Measurements from ENCODE around the gene MRM2.

Gene MRM2

GRCh38 chr7:2199528-2199927, 42.5 kb downstream of the MRM2 start:
- H3K36me3 ChIP-seq (ENCODE audit: insufficient read depth, low read length) = peaks cover 22% of the 10 kb centered on the region
- H3K4me3 ChIP-seq (ENCODE audit: low read length) = no peak overlapping the region
- no peak overlapping the region for H2AFZ ChIP-seq (ENCODE audit: low read depth, low read length)

GRCh38 chr7:2198760-2199159, 43.2 kb downstream of the MRM2 start:
- no peaks in the 10 kb centered on the region for H3K27me3 ChIP-seq (ENCODE audit: insufficient read depth, low read length)
- H3K4me3 ChIP-seq (ENCODE audit: low read length) = no peak overlapping the region
- H3K9me3 ChIP-seq (ENCODE audit: low read length) = peaks cover 11% of the 10 kb centered on the region
- peaks cover 9% of the 10 kb centered on the region for H3K4me1 ChIP-seq (ENCODE audit: insufficient read depth, low read length)
- peaks cover 22% of the 10 kb centered on the region for H3K36me3 ChIP-seq (ENCODE audit: insufficient read depth, low read length)
- no peak overlapping the region for H2AFZ ChIP-seq (ENCODE audit: low read depth, low read length)

More at GRCh38 chr7:2199528-2199927, 42.5 kb downstream of the MRM2 start:
- Histone ChIP-seq H3K4me1 (ENCODE audit: insufficient read depth, low read length) (peaks cover 17% of the 10 kb centered on the region), H3K9me3 (ENCODE audit: low read length) (peaks cover 11% of the 10 kb centered on the region), H3K27me3 (ENCODE audit: insufficient read depth, low read length) (no peaks in the 10 kb centered on the region)

- Histone ChIP-seq H3K27me3 (ENCODE audit: insufficient read depth, low read length) (no peaks in the 10 kb centered on the region), H3K4me3 (ENCODE audit: low read length) (no peak overlapping the region), H3K9me3 (ENCODE audit: low read length) (peaks cover 11% of the 10 kb centered on the region), H3K36me3 (ENCODE audit: insufficient read depth, low read length) (peaks cover 22% of the 10 kb centered on the region), H2AFZ (ENCODE audit: low read depth, low read length) (no peak overlapping the region), H3K4me1 (ENCODE audit: insufficient read depth, low read length) (peaks cover 4% of the 10 kb centered on the region)
Measured at GRCh38 chr7:2198206-2198605, 43.8 kb downstream of the MRM2 start.

- H2AFZ ChIP-seq (ENCODE audit: low read depth, low read length) = no peak overlapping the region
- no peaks in the 10 kb centered on the region for H3K27me3 ChIP-seq (ENCODE audit: insufficient read depth, low read length)
- H3K4me3 ChIP-seq (ENCODE audit: low read length) = no peak overlapping the region
- no peaks in the 10 kb centered on the region for H3K4me1 ChIP-seq (ENCODE audit: insufficient read depth, low read length)
- H3K36me3 ChIP-seq (ENCODE audit: insufficient read depth, low read length) = peaks cover 22% of the 10 kb centered on the region
- H3K9me3 ChIP-seq (ENCODE audit: low read length) = peaks cover 11% of the 10 kb centered on the region
Measured at GRCh38 chr7:2197436-2198155, 44.4 kb downstream of the MRM2 start.

- Histone ChIP-seq H2AFZ (ENCODE audit: low read depth, low read length) (no peak overlapping the region), H3K4me1 (ENCODE audit: insufficient read depth, low read length) (no peaks in the 10 kb centered on the region), H3K27me3 (ENCODE audit: insufficient read depth, low read length) (no peaks in the 10 kb centered on the region), H3K9me3 (ENCODE audit: low read length) (peaks cover 11% of the 10 kb centered on the region), H3K4me3 (ENCODE audit: low read length) (no peak overlapping the region), H3K36me3 (ENCODE audit: insufficient read depth, low read length) (peaks cover 22% of the 10 kb centered on the region)
Measured at GRCh38 chr7:2196381-2197378, 45.3 kb downstream of the MRM2 start.

- peaks cover 22% of the 10 kb centered on the region for H3K36me3 ChIP-seq (ENCODE audit: insufficient read depth, low read length)
- peaks cover 11% of the 10 kb centered on the region for H3K9me3 ChIP-seq (ENCODE audit: low read length)
- no peaks in the 10 kb centered on the region for H3K27me3 ChIP-seq (ENCODE audit: insufficient read depth, low read length)
- no peaks in the 10 kb centered on the region for H3K4me1 ChIP-seq (ENCODE audit: insufficient read depth, low read length)
- H3K4me3 ChIP-seq (ENCODE audit: low read length) = no peak overlapping the region
- no peak overlapping the region for H2AFZ ChIP-seq (ENCODE audit: low read depth, low read length)
Measured at GRCh38 chr7:2195400-2196246, 46.4 kb downstream of the MRM2 start.

GRCh38 chr7:2193575-2194305, 48.3 kb downstream of the MRM2 start:
- Histone ChIP-seq H3K36me3 (ENCODE audit: insufficient read depth, low read length) (peaks cover 13% of the 10 kb centered on the region), H3K27me3 (ENCODE audit: insufficient read depth, low read length) (no peaks in the 10 kb centered on the region), H3K4me1 (ENCODE audit: insufficient read depth, low read length) (no peaks in the 10 kb centered on the region), H2AFZ (ENCODE audit: low read depth, low read length) (no peak overlapping the region), H3K9me3 (ENCODE audit: low read length) (peaks cover 19% of the 10 kb centered on the region), H3K4me3 (ENCODE audit: low read length) (no peak overlapping the region)

- Histone ChIP-seq H3K36me3 (ENCODE audit: insufficient read depth, low read length) (peaks cover 13% of the 10 kb centered on the region), H3K4me3 (ENCODE audit: low read length) (no peak overlapping the region), H3K4me1 (ENCODE audit: insufficient read depth, low read length) (no peaks in the 10 kb centered on the region), H2AFZ (ENCODE audit: low read depth, low read length) (no peak overlapping the region), H3K9me3 (ENCODE audit: low read length) (peaks cover 22% of the 10 kb centered on the region), H3K27me3 (ENCODE audit: insufficient read depth, low read length) (no peaks in the 10 kb centered on the region)
Measured at GRCh38 chr7:2192831-2193534, 49.0 kb downstream of the MRM2 start.

- Histone ChIP-seq H3K36me3 (ENCODE audit: insufficient read depth, low read length) (peaks cover 9% of the 10 kb centered on the region), H2AFZ (ENCODE audit: low read depth, low read length) (no peak overlapping the region), H3K4me3 (ENCODE audit: low read length) (no peak overlapping the region), H3K27me3 (ENCODE audit: insufficient read depth, low read length) (no peaks in the 10 kb centered on the region), H3K9me3 (ENCODE audit: low read length) (peaks cover 19% of the 10 kb centered on the region), H3K4me1 (ENCODE audit: insufficient read depth, low read length) (no peaks in the 10 kb centered on the region)
Measured at GRCh38 chr7:2191016-2191415, 51.0 kb downstream of the MRM2 start.

GRCh38 chr7:2190531-2190930, 51.5 kb downstream of the MRM2 start:
- no peaks in the 10 kb centered on the region for H3K27me3 ChIP-seq (ENCODE audit: insufficient read depth, low read length)
- peaks cover 15% of the 10 kb centered on the region for H3K9me3 ChIP-seq (ENCODE audit: low read length)
- no peak overlapping the region for H3K4me3 ChIP-seq (ENCODE audit: low read length)
- no peak overlapping the region for H2AFZ ChIP-seq (ENCODE audit: low read depth, low read length)
- H3K4me1 ChIP-seq (ENCODE audit: insufficient read depth, low read length) = no peaks in the 10 kb centered on the region
- H3K36me3 ChIP-seq (ENCODE audit: insufficient read depth, low read length) = peaks cover 5% of the 10 kb centered on the region

- Histone ChIP-seq H3K9me3 (ENCODE audit: low read length) (peaks cover 11% of the 10 kb centered on the region), H3K27me3 (ENCODE audit: insufficient read depth, low read length) (no peaks in the 10 kb centered on the region), H3K4me3 (ENCODE audit: low read length) (no peak overlapping the region), H3K36me3 (ENCODE audit: insufficient read depth, low read length) (peaks cover 3% of the 10 kb centered on the region), H3K4me1 (ENCODE audit: insufficient read depth, low read length) (no peaks in the 10 kb centered on the region), H2AFZ (ENCODE audit: low read depth, low read length) (no peak overlapping the region)
Measured at GRCh38 chr7:2186166-2186565, 55.8 kb downstream of the MRM2 start.

GRCh38 chr7:2185715-2186114, 56.3 kb downstream of the MRM2 start:
- H3K4me1 ChIP-seq (ENCODE audit: insufficient read depth, low read length) = no peaks in the 10 kb centered on the region
- H3K9me3 ChIP-seq (ENCODE audit: low read length) = peaks cover 11% of the 10 kb centered on the region
- H2AFZ ChIP-seq (ENCODE audit: low read depth, low read length) = no peak overlapping the region
- peaks cover 3% of the 10 kb centered on the region for H3K36me3 ChIP-seq (ENCODE audit: insufficient read depth, low read length)
- no peaks in the 10 kb centered on the region for H3K27me3 ChIP-seq (ENCODE audit: insufficient read depth, low read length)
- no peak overlapping the region for H3K4me3 ChIP-seq (ENCODE audit: low read length)
